GM21390 (cell line): ENCODE data around the gene LDLRAD4.

Source experiments
- ATAC-seq: cut with Tn5 transposase; IDR thresholded peaks from one replicate; pipeline ENCODE4 v1.9.1; 2021; ENCODE audit not compliant: unreplicated experiment

The LDLRAD4 gene

DNA sequence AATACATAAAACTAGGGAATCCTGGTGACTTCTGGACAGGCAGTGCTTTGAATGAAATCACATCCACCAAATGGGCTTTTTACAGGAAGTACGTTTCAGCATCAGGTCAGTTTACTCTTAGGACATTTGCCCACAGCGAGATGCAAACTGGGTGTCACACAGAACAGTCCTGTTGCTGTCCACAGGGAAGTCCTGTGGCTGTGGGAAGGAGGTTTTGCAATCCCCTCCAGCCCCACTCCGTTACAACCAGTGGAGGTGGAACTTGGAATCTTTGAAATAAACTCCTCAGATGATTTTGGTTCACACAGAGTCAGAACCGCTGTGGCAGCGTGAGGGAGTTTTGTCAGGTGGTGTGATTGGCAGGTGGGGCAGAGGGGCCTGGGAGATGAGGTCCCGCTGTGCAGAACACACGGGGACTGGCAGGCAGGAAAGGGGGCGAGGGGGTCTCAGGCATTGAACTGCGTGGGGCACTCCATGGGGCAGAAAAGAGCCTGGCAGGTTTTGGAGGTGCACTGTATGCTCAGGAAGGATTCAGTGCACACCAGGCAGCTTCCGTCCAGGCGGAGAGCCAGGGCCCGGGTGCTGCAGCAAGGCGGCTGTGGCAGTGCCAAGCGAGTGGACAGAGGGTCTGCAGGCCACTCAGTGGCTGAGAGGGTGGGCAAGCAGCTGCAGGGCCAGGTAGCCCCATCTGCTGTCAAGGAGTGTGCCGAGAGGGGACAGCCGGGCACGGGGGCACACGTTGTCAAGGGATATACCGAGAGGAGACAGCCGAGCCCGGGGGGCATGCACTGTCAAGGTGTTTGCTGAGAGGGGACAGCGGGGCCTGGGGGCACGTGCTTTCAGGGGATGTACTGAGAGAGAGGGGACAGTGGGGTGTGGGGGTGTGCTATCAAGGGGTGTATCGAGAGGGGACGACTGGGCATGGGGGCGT, 148.7 kb downstream of the LDLRAD4 start:
- no peak for ATAC-seq

DNA sequence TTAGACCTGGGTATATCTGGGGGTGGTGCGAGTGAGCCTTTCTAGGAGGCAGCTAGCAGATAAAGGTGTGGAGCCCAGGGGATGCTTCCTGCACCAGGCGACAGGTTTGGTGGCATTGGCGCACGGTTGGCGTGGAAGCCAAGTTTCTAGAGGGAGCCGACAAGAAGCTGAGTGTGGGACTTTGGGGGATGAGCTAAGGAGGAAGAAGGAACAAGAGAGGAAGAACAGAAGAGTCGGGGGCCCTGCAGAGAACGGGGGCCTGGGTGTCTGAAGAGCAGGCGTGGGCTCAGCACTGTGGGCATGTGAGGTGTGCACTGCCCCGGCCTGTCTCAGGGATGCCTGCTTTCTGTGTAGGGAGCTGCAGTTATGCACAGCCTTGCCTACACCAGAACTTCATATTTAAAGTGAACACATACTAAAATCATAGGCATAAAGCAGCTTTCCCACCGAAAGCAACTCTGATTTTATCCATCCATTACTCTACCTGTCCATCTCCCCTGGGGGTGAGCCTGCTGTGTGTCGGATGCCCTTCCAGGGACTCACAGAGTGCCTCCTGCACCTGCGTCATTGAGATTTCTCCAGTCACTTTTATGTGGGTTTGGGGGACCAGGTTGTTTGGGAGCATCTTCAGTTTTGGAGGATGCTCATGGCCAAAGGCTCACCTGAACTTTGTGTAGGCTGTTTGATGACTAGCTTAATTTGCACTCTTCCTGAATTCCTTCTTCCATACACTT, 149.7 kb downstream of the LDLRAD4 start:
- ATAC-seq: no peak

GRCh38 chr18:13369353-13369752, 150.8 kb downstream of the LDLRAD4 start:
- no peak for ATAC-seq

DNA sequence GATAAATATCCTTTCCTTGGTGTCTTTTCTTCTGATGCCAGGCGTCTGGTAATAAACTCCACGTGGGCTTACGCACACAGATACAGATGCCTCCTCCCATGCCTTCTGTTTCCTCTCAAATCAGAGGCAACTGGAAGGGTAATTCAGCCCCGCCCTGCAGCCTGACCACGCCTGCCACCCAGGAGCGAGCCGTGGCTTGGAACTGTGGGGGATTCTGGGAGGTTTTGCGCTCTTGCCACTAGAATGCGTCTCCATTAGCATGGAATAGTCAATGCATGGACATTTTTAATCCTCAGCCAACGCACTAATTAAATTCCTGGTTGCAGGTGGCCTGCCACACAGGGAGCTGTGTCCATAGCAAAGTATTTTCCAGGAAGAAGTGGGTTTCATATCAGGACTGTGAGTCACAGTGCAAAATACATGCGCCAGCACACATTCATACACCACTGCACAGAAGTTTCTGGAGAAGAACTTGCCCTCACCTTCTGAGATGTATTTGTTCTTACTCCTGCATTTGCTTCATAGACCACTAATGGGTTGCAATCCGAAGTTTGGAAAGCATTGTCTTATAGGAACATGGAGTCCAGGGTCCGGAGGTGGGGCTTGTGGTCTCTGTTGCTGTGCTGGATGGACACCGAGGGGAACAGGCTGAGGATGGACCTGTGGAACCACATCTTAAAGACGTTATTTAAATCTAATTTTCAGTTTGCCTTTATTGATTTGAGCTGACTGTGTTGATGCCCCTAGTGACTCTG, 151.4 kb downstream of the LDLRAD4 start:
- ATAC-seq: no peak

- ATAC-seq: no peak
Observed at GRCh38 chr18:13370995-13371625, 152.6 kb downstream of the LDLRAD4 start.

GRCh38 chr18:13371689-13372418, 153.3 kb downstream of the LDLRAD4 start:
- no peak for ATAC-seq

DNA sequence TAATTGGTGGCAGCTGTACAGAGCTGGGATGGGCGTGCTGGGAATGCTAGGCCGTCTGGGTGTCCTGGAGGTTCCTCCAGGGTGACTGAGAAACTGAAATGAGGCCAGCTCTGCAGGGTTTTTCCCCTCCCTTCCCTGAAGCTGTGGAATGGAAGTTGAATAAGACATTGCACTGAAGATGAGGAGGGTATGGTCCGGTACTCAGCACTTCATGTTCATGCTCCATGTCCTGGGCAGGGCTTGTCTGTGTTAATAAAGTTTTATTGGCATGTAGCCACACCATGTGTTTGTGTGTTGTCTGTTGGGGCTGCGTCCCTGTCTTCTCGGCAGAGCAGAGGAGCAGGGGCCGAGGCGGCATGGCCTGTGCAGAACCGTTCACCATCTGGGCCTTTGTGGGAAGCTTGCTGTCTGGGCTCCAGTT, 154.0 kb downstream of the LDLRAD4 start:
- no peak for ATAC-seq

- no peak for ATAC-seq
Observed at GRCh38 chr18:13374096-13374467, 155.5 kb downstream of the LDLRAD4 start.

DNA sequence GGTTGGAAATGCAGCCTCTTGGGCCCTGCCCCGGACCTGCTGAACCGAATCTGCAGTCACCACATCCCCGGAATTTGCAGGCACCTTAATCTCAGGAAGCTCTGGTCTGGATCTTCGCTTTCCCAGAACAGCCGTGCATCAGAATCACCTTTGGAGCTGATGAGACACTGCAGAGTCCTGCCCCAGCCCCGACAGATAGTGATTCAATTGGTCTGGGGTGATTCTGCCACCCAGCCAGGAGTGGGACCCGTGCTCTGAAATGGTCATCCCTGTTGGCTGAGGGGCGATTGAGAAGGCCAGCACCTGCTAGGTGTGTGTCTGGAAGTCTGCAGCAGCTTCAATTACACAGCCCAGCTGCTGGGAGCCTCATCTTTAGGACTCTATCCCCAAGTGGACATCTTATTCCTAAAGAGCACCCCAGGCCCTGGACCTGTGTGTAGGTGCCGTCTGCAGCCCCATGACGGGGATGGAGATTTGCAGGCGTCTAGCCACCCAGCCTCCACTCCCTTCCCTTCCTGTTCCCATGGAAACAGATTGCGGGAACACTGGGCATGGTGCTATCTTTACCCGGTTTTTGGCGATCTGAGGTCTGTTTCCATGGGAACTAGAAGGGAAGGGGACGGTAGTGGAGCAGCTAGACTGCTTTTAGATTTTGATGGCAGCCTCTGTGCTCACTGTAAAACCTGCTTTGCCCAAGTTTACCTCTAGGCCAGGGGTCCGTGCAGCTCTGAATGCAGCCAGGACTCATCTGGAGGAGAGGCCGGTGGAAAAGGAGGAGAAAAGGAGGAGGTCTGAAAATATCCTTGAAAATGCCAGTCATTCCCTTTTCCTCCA, 156.1 kb downstream of the LDLRAD4 start:
- ATAC-seq: no peak

- ATAC-seq: peak; percentile 83
Observed at GRCh38 chr18:13375302-13376255, 157.0 kb downstream of the LDLRAD4 start.

GRCh38 chr18:13376298-13376840, 157.8 kb downstream of the LDLRAD4 start:
- ATAC-seq: no peak

GRCh38 chr18:13376841-13377351, 158.3 kb downstream of the LDLRAD4 start:
- no peak for ATAC-seq

DNA sequence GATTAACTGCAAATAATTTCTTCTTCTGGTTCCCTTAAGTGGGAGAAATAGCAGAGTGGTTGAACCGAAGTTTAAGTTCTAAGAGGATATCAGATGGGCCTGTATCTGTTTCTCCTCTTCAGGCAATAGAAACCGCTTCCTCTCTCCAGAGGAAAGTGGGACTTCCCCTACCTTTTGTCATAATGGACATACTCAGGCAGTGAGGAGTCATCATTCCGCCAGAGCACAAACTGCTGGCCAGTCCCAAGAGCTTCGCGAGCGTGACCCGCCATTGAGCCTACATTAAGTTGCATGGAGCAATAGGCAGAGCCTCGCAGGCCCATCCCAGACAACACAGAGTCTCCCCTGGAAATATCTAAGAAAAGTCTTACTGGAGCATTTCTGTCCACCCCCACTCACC, 158.9 kb downstream of the LDLRAD4 start:
- ATAC-seq: no peak

DNA sequence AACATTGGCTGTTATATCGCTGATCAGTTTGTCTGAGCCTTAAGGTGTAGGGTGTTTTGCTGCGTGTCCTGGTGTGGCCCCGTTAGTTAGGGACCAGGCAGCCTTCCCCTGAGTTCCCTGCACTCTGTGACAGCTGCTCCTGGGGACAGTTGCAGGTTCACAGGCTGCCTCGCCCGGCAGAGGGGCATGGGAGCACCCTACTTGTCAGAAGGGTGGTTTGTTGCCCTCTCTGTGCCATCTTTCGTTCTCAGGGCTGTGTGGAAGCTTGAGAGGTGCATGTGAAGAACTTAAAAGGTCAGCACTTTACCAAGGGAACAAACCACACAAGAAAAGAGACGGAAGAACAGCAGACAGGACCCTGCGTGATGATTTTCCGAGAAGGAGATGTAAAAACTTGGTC, 159.6 kb downstream of the LDLRAD4 start:
- no peak for ATAC-seq

DNA sequence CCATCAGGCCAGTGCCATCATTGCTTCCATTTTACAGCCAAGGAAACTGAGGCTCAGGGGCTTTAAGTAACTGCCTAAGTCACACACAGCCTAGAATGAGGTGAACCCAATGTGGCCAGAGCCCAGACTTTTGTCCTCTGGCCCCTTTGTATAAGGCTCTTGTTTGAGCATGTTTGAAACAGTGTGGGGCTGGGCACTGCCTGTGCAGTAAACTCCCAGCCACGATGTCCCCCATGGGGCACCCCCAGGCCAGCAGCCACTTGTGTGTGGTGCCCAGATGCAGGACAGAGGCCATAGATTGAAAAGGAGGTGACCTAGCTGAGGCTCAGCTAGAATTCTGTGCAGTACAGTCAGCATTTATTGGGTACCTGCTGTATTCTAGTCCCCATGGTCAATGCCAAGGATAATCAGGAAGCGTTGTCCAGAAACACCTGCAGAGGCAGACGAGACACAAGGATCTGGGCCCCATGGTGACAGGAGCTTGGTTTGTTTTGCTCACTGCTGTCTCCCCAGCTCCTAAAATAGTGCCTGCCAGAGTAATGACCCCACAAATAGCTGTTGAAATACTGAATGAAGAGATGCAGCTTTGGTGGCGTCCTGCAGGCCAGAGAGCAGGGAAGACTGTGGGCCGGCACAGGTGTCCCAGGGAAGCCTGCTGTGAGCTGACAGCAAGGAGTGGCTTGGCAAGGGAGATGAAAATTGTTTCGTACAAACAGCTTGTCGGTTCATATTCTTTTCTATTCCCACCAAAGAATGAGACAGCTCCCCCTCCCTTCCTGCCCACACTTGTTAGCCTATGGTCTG, 160.7 kb downstream of the LDLRAD4 start:
- no peak for ATAC-seq

DNA sequence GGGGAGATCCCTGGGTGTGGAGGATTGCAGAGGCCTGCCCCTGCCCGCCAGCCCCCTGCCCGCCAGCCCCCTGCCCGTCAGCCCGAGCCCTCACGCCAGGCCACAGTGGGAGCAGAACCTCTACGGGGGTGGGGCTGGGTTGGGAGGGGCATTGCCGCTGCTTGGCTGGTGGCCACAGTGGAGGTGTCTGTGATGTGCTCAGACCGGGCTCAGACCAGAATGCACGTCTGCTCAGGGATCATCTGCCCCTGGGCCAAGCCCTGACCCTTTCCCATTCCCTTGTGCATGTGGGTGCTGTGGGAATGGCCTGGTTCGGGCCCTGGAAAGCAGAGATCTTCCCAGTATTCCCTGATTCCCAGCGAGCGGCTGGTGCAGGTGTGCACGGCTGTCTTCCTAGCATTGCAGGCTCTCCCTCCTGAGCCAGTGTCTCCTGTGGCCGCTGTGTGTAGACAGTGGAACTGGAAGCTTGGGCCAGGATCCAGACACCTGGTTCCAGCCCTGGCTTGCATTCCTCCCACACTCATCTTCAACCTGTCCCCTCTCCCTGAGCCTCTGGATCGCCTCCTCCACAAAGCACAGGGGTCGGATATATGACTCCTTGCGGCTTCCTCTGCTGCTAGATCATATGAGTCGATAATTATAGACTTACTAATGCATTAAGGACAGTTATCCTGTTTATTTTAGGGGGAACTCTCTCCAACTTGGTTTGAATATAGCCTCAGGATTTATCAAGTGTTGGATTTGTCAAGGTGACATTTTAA, 161.6 kb downstream of the LDLRAD4 start:
- no peak for ATAC-seq
